A549 treated with AZD9567 at 1 μM for 4 hours (cell line): ENCODE data around the gene TCF7. TPM values are rescaled to one million over a fixed set of nuclear protein-coding genes. Genes with fewer than 3 reads are reported as not detected.

Source experiments
- total RNA-seq: library from RNA; stranded (reverse); fragments of 200-300 nt; extraction: Qiagen RNA extraction; gene quantifications from 5 replicates; pipeline ENCODE4 v1.2.3, GENCODE V29; 2022; ENCODE audit not compliant: insufficient read depth

Gene TCF7
- 10.3 to 12.0 TPM (median 10.7 TPM) in 5 replicates for total RNA-seq

DNA sequence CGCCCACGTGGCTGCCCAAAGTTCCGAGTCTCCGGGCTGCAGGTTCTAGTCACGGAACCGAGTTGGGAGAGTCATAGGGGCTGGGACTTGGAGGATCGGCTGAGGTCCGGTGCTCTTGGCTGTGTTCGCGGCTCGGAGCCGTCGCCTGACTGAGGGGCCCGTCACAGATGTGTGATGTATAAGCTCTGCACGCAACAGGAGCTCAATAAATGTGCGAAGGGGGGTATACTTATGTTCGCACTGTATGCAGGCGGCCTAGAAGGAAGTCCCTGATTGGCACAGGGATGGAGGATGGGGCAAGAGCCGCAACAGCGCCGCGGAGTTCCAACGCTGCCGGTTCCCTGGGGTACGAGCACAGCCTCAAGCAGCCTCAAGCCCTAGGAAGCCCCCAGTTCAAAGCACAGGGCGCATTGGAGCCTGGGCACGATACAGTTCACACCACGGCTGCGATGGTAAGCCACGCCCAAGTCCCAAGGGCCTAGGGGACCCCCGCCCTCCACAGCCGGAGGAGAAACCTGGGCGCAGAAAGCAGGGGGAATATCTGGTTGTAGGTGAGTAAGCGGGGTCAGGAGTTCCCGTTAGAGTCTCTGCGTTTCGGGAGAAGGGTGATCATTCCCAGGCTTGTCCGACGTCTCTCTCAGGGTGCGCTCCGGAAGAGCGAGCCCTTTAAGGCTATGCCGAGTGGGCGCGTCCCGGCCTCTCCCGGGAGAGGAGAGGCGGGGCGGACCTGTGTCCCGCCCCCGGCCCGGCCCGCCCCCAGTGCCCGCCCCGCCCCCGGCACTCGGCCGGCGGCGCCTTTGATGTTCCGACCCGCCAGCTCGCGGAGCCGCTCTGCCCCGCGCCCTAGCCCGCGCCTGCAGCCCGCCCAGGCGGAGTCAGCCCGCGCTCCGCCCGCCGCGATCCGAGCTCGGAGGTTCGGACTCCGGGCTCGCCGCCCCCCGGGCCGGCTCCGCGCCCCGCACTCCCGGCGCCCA is at the start of gene TCF7:
Gene TCF7 (plus strand): TSS at position 780 of the 974 bp plus-strand sequence. CDS start 226 bp downstream, outside the sequence.

GRCh38 chr5:134176511-134177368 is 62.3 kb downstream of the TCF7 start, which contains the start of gene SKP1:
Gene SKP1, minus strand, starts transcription at chr5:134176950. Its CDS starts 2,928 bp downstream, at chr5:134174022.

Other genes with a start within 250 kb of the TCF7 start
- gene C5orf15, start 146.1 kb upstream of the TCF7 start, total RNA-seq = 43.5 to 75.0 TPM (median 54.7 TPM) in 5 replicates
- gene VDAC1, start 109.7 kb upstream of the TCF7 start, total RNA-seq = 381 to 429 TPM (median 392 TPM) in 5 replicates
- 625 to 813 TPM (median 631 TPM) in 5 replicates for gene SKP1, start 62.3 kb downstream of the TCF7 start, total RNA-seq
- 234 to 281 TPM (median 278 TPM) in 5 replicates for gene PPP2CA, start 111.4 kb downstream of the TCF7 start, total RNA-seq